NCI-H526 (cell line): ENCODE results near the gene USP22.
A peak's percentile ranks its signal among the peaks of the same experiment; 100 is the strongest.

Experiments used
- DNase-seq, 2 experiments: peaks; one replicate each; lab custom pipeline; 2025; lab: John Stamatoyannopoulos, UW

USP22 gene

DNA sequence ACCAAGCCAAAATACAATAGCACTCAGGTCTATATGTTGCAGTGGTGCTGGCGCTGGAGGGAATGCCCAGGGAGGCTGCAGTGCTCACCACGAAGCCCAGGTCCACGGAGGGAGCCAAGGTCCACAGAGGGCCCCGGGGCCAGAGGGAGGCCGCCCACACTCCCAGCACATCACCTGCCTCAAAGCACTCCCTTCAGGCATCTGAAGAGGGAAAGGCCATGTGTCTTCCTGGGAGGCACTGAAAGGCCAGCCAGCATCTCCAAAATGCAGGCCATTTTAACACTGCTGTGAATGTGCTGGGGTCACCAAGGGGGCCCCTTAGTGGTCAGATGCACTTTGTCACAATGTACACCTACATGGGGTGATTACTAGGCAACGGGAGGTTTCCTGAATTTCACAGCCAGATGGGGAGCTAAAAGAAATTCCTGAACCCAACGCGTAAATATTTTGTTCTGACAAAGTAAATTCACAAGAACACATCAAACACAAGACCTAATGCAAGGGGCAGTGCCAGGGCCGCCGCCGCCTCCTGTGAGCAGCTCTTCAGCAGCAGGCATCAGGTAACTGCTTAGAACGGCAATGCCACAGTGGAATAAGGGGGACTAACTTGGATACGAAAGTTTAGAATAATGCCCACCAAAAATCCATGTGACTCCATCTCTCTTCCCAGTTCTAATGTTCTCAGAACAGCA lies 42.8 kb downstream of the USP22 start:
- no peak for DNase-seq

DNA sequence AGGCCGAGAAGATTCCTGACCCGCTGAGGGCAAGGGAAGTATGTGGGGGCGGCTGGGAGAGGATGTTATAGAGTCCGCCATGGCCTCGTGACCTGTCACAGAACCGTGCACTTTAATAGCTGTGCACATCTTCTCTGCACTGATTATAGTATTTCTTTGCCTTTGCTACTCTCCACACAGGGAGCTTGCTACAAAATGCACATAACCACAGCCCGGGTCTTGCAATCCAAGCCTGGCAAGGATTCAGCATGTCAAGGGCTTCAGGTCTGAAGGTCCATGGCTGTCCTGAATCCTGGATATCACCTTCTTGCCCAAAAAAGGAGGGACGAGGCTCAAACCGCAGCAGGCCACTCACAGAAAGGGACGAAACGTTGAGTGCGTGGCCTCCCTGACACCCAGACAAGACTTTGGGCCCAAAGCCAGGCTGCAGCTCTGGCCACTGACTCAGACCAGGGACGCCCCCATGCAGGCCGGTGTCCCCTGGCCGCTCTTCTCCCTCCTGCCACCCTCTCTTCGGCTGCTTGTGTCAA lies 43.7 kb downstream of the USP22 start:
- no peak for DNase-seq

DNA sequence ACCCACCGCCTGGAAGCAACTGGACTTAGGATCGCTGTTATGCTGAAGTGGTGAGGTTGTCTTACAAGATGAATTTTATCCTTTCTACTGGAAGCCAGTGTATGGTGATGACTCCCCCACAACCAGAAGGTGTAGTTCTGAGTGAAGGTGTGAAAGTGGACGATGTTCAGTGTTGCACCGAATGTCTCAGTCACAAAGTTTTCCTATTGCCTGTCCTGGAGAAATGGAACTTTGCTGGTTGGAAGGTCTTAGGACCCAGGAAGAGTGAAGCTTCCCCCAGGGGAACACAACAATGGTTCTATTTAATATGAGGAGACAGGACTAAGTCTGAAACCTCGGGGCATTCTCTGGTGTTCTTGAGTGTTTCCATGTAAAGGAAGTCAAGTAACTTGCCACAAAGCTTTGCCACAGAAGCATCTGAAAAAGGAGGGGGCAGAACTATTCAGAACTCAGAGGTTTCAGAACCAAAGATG lies 44.2 kb downstream of the USP22 start:
- DNase-seq: no peak

DNA sequence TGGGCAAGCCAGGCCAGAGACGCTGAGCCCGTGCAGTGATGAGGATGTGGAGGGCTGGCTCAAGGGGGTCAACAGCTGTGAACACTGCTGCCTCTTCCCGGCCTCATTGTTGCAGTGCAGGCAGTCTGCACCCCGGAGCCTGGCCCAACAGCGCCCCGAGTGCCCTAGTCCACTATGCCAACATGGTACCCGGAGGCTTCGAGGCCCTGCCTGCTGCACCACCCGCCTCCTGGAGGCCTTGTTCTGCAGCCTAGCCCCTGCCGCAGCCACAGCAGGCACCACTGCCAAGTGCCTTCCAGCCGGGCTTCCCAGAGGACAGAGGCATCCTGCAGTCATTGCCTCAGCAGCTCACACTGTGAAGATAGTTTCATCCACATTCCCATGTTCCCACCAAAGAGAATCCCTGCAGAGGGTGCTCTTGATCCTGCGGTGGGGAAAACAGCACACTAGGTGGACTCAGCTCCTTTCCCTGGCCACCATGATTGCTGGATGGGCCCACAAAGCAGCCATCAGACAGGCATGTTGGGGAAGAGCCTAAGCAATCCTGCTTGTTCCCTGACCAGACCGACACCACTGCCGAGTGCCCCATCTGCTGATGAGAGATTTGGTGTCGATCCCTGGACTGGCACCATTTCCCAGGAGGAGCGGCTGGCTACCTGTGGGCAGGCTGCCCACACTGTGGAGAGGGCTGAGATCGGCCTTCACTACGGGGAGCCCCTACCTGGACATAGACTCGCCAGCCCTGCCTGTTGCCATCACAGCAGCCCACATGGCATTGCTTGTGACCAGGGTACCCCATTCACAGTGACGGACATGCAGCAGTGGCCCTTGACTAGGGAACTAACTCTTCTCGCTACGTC lies 44.9 kb downstream of the USP22 start:
- peak in 1 of 2 experiments; percentile 11 for DNase-seq

DNA sequence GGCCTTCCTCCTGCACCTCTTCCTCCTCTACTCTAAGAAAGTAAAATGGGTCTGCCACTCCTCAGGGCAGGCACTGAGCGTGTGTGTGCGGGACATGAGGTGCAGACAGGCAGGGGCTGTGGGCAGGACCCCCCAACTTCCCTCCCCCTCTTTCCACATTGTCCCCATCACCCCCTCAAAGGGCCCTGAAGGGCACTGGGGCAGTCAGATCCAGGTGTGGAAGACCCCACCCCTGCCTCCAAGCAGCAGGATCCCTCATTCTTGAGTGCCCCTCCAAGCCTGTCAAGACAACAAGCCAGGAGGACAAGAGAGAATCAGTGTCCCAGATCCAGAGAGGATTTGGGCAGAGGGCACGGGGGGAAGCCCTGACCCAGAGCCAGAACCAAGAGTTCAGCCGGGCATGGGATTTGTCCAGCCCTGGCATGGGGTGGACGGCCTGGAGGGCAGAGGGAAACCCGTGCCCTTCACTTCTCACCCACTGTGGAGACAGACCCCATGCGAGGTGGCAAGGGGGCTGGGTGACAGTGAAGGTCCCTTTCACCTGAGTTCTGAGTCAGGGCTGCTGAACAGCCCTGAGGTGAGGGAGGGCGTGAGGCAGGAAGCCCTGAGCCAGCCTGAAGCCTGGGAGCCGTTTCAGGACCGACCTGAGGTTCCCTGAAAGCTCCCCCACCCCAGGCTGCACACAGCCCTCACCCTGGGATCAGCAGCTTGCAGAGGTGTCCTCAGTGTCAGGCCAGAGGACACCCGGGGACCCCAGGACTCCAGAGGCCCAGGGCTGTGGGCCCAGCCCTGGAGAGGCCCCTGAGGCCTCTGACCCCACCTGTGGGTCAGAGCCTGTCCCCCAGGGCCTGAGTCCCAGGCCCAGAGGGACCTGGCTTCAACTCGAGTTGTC lies 45.8 kb downstream of the USP22 start:
- no peak for DNase-seq

DNA sequence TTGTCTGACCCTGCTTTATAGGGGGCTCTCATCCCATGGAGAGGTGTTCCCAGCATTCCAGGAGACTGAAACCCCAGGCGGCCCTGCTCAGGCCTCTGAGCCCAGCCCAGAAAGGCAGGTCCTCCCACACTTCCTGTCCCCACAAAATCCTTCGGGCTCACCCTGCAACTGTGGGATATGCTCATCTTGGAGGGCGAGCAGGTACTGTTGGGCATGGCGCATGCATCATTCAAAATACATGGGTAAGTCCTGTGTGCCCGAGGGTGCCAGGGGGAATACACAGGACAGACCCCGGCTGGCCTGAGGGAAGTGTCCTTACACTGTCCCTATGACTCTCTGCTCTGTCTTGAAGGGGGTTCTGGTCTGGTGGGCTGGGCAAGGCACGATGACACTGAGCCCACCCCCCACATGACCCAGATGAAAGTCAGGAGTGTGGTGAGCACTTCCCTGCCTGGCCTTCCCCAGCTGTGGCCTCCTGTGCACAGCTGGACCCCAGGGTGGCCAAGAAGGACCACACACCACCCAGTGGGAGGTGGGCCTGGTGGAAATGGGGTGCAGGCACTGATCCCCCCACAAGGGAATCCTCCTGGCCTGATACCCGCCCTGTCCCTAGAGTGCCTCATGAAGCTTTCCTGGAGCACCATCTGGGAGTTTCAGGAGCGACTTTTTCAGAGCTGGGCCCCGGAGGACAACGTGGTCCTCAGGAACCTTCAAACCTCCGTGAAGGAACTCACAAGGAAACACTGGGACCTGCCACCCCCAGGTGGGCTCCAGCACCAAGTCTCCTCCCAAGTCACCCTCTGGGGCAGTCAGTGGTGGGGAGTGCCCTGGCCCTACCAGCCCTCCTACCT lies 46.7 kb downstream of the USP22 start:
- DNase-seq: no peak

DNA sequence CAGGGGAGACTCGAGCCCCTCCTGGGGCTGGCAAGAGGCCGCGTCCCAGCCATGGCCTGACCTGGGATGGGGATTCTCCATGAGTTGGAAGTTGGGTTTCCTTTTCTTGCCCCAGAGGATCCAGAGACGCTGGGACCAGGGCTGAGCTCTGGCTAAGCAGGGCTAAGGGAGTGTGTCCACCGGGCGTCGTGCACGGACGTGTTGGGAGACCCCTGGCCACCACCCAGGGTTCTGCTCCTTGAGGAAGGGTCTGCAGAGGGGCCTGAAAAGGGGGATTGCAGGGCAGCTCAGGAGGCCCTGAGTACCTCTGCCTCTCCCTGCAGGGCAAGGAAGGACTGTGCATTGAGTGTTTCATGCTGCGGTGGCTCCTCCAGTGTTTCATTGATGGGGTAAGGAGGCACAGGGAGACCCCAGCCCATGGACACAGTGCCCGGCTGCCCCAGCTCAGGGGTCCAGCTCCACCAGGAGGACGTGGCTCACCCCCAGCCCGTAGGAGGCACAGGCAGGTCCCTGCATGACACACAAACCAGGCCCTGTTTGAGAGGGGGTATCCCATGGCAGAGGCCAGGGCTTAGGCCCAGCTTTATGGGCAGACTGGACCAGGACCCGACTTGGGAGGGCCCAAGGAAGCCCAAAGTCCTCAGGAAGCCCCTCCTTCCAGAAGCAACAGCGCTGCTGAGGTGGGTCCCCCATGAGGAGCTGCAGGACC lies 47.5 kb downstream of the USP22 start:
- no peak for DNase-seq

DNA sequence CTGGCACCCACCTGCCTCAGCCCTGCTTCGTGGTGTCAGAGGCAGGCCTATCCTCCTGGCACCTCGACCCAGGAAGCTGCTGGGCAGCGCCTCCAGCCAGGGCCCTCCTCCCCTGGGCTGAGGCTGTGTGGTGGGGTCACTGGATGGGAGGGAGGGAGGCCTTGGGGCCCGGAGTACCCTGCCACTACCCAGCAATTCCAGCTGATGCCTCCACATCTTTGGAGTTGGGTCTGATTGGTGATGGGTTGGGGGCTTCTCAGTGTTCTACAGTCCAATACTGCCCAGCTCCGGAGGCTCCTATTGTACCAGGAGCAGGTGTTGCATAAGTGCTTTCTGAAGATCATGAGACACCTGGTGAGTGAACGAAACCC lies 48.0 kb downstream of the USP22 start:
- DNase-seq: no peak

DNA sequence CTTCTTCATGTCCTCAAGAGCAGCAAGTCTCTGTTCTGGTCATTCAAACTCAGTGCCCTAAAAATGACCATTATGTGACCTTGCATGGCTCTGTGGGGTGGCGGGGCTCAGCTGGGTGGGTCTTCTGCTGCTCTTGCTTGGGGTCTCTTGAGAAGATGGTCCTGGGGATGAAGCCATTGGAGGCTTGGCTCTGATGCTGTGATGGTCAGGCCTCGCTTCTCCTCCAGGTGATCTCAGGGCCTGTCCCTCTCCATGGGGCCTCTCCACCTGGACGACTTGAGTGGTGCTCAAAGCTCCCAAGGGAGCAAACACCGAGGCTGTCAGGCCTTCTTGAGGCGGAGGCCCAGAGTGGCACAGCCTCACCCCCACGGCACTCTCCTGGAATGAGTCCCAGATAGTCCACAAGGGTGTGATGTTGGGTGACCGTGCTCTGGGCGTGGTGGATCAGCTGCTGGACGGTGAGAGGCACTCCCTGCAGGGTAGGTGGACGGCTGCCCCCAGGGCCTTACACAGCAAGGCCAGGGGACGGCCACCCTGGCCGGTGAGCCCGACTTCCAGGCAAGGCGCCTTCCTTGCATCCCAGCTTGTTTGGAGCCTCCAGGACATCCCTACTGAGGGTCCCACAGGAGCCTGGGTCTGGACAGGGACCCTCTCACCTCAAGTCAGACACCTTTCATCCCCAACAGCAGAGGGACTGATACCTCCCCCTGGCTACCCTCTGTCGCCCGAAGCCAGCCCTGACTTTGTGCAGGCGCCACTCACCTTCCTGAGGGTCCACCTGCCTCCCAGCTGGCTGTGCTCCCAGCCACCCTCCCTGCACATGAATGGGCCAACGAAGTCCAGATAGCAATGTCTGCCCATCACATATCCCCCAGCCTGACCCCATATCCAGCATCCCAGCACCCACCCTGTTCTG lies 48.7 kb downstream of the USP22 start:
- no peak for DNase-seq

DNA sequence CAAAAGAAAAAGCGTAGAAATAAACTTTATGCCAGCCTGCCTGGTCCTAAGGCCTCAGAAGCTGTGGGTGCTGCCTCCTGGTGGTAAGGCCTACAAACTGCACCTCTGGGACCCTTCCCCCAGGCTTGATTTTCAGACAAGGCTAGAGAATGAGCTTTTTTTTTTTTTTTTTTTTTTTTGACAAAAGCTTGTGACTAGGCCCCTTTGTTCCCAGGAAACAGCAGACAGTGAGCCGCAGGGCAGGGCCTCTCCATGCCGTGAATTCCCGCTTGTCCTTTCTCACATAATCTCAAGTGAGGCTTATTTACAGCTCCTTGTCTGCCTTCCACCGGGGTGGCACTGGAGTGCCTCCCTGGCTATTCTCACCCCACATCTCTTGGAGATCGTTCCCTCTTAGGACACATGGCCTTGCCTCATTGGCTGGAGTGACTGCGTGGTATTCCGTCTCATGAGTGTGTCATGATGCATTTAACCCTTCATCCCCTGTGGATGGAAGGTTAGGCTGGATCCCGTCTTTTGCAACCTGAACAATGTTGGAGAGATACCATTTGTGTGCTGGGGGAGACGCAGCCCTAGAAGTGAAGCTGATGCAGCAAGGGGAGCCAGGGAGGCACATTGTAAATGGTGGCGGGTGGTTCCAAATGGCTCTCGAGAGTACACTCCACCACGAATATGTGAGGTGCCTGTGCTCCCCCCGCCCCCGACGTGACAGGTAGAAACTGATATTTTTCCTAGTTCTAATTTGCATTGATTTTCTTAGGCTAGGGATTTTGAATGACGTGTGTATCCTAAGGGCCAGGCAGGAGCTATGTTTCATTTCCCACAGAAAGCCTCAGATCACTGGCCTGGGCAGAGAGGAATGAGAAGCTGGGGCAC lies 49.6 kb downstream of the USP22 start:
- peak; percentile 29 to 74 for DNase-seq

DNA sequence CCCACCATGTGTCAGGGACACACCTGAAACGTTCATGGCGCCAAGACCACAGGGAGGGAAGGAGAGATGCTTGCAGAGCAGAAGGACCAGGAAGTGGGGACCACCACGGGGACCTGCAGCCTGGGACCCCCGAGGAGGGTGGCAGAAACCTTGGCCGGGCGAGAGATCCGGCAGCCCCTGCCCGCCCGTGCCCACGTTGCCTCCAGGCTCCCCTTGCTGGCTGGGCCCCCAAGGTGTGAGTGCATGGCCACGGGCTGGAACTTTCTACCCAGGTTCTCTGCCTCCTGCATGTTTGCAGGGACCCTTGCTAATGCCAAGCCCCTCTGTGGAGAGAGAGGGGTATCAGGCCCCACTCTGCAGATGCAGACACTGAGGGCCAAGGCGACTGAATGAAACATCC lies 50.4 kb downstream of the USP22 start:
- DNase-seq: no peak

DNA sequence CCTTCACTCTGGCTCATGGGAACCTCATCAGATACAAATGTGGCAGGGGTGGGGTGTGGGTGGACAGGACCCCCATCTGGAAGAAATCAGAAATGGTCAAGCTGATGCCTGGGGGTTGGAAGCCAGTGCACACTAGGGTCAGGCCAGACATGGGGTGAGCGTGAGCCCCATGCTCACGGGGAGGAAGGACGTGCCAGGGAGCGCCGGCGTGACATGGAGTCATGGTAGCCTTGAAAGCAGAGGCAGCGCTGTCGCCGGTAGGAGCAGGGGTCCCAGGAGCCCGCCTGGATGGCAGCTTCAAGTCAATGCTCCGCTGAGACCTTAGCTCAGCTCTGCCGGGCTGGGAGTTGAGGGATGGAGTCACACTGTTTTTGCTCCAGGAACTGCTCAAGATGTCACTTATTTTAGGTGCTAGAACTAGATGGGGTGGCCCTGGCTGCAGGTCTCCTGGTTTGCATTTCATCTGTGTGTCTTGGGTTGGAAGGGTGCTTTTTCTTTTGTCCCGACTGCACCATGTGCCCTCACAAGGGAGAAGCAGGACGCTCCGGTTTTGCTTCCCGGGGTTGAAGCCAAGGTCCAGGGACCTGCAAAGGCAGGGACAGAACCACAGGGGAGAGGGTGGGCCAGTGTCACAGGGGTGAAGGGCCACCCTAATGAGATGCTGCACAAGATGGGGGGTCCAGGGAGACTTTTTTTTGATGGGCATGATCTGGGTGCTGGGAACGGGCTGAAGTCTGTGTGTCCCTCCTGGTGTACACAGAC lies 51.4 kb downstream of the USP22 start:
- no peak for DNase-seq

DNA sequence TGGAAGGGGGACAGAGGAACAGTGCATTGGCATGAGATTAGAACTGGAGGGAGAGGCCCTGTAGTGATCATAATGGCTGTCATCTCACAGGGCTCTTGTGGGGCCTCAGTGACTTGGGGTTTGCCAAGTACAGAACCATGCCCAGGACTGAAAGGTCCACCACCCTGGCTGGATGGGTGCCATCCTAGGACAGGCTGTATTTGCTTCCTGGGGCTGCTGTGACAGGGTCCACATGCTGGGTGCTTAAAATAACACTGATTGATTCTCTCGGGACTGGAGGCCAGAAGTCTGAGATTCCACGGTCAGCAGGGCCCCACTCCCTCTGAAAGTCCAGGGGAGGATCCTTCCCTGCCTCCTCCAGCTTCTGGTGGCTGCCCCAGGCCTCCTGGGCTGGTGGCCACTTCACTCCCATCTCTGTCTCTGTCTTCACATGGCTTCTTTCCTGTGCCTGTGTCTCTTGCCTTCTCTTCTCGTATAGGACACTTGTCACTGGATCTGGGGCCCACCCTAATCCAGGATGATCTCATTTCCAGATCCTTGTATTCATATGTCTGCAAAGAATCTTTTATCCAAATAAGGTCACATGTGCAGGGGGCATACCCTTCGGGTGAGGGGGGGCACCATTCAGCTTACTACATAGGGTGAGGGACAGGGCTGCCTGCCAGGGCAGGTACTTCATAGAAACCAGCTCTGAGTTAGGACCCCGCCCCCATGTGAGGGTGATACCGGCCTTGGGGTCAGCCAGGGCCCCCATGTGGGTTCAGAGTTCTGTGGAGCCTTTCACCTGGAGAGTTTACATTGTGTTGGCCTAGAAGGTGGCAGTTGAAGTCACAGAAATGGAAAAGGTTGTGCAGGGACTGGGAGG lies 52.6 kb downstream of the USP22 start:
- DNase-seq: no peak

DNA sequence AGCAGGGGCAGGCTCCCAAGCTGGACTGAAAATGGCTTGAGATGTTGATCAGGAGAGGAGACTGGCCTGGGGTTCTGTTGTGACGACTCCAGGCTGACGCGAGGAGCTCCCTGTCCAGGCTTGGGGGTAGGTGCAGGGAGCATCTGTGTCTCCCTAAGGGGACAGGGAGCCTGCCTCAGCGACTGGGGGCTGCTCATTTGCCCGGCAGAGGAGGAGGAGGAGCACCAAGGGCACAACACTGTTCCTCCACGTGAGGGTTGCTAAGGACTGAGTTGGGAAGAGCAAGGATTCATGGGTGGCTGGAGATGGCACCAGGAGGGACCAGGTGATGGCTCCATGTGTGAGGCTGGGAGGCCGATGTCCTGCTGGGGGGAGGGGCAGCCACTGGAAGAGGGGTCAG lies 53.3 kb downstream of the USP22 start:
- DNase-seq: no peak

DNA sequence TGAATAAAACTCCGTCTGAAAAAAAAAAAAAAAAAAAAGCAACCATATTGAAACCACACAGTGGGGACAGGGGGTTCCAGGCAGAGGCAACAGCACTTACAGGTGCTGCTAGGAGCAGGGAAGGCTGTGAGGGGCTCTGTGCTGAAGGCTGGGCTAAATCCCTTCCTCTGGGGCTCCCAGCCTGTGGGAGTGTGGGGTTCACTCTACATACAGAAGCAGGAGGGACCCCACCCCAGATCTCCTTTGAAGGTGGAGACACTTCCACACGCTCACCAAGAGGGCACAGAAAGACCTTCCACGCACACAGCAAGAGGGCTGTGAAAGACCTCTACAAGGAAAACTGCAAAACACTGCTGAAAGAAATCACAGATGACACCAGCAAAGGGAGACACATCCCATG lies 53.9 kb downstream of the USP22 start:
- no peak for DNase-seq

DNA sequence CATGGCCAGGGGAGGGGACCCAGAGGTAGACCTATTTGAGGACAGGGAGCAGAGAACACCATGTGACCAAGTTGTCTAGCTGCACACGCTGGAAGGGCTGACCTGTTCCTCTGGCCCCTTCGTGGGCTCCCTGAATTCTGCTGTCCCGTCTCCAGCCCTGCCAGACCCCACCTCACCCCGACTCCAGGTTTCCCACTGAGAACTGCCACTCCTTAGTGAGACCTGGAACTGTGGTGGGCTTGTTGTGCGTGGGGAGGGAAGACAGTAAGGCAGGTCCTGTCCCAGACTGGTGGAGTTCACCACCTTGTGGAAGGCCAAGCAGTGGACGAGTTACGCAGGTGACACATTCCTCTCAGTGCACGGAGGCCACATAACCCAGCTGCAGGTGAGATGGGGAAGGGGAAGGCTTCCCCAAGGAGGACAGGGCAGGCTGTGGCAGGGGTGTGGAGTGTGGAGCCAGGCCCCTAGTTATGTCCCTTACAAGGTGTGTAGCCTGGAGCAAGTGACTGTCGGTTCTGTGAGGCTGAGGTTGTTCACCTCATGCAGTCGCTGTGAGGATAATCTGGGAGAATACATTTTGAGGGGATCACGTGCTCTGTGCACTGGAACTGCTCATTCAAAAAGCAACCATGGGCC lies 54.7 kb downstream of the USP22 start:
- no peak for DNase-seq
